SH-SY5Y (cell line): ENCODE data around the gene SLC16A11.

ENCODE experiments used
- GATA2 ChIP-seq: IDR thresholded peaks from 2 replicates; pipeline ENCODE4 v1.6.1; 2011; ENCODE audit warnings: mild to moderate bottlenecking, low read depth, low read length
- GATA3 ChIP-seq: IDR thresholded peaks from 2 replicates; pipeline ENCODE4 v1.6.1; 2011; ENCODE audit warnings: low read depth, mild to moderate bottlenecking, low read length, moderate library complexity

DNA sequence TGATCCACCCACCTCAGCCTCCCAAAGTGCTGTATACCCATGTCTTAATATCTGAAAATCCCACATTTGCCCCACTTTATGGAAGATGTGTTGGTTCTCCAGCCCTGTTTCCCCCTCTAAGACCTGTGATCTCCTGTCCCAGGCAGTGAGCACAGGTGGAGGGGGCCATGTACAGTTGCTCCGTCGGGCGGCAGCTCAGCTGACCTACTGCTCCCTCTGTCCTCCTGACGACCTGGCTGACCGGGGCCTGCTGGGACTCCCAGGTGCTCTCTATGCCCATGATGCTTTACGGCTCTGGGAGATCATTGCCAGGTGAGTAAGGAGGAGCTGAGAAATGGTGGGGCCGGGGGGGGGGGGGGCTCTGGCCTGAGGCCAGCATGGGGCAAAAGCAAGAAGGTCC lies 38.2 kb downstream of the SLC16A11 start:
- TF ChIP-seq GATA2, result no peak
- no peak for TF ChIP-seq GATA3
